Fibroblast of lung (primary cell): ENCODE data around the gene SIK3. TPM values are rescaled to one million over a fixed set of nuclear protein-coding genes. Genes with fewer than 3 reads are reported as not detected.

Experiments
- DNase-seq, 2 donors: peaks; one replicate each; pipeline versions ENCODE4 v3.0.0 to v3.0.0-alpha.2; 2010; ENCODE audit warnings: low read depth in 2 of 2
- H2AFZ ChIP-seq: 2 replicates; pipeline ENCODE4 v1.5.1; 2012; ENCODE audit warnings: low read length, control low read depth, inconsistent platforms
- H3K27ac ChIP-seq: 2 replicates; pipeline ENCODE4 v1.5.1; 2011; ENCODE audit warnings: low read length, control low read depth; ENCODE audit not compliant: insufficient read depth
- H3K27me3 ChIP-seq: 2 replicates; pipeline ENCODE4 v1.5.1; 2011; ENCODE audit warnings: mild to moderate bottlenecking, low read length; ENCODE audit not compliant: control insufficient read depth, insufficient read depth
- H3K36me3 ChIP-seq: 2 replicates; pipeline ENCODE4 v1.5.1; 2011; ENCODE audit warnings: low read length; ENCODE audit not compliant: control insufficient read depth, insufficient read depth
- H3K4me1 ChIP-seq: 2 replicates; pipeline ENCODE4 v1.5.1; 2011; ENCODE audit warnings: low read length; ENCODE audit not compliant: control insufficient read depth, insufficient read depth; ENCODE audit errors: extremely low read depth
- H3K4me2 ChIP-seq: 2 replicates; pipeline ENCODE4 v1.5.1; 2011; ENCODE audit warnings: low read length, control low read depth; ENCODE audit not compliant: insufficient read depth; ENCODE audit errors: extremely low read depth
- H3K4me3 ChIP-seq, 4 experiments: fragments of 200-600 bp in 1 of 4; sonication (generic) in 1 of 4; replicated peaks in 1 of 4; 2 replicates each; pipeline ENCODE4 v1.5.1; 2011 to 2016; ENCODE audit warnings: low read length in 4 of 4, low read depth in 3 of 4, mild to moderate bottlenecking in 3 of 4, control low read depth in 2 of 4, inconsistent platforms in 1 of 4, mixed read lengths in 1 of 4; ENCODE audit not compliant: insufficient read depth in 1 of 4; ENCODE audit errors: control extremely low read depth in 1 of 4
- H3K79me2 ChIP-seq: 2 replicates; pipeline ENCODE4 v1.5.1; 2012; ENCODE audit warnings: mild to moderate bottlenecking, low read length, inconsistent platforms; ENCODE audit not compliant: control insufficient read depth, insufficient read depth
- H3K9ac ChIP-seq: 2 replicates; pipeline ENCODE4 v1.5.1; 2011; ENCODE audit warnings: mild to moderate bottlenecking, low read length, control low read depth; ENCODE audit not compliant: insufficient read depth
- H3K9me3 ChIP-seq: 2 replicates; pipeline ENCODE4 v1.5.1; 2012; ENCODE audit warnings: low read depth, low read length; ENCODE audit not compliant: control insufficient read depth, insufficient read depth
- H4K20me1 ChIP-seq: 2 replicates; pipeline ENCODE4 v1.5.1; 2011; ENCODE audit warnings: low read length; ENCODE audit not compliant: control insufficient read depth, insufficient read depth; ENCODE audit errors: extremely low read depth
- EZH2 ChIP-seq: IDR thresholded peaks from 2 replicates; pipeline ENCODE4 v1.5.1; 2012; ENCODE audit warnings: low read length, control low read depth, mild to moderate bottlenecking; ENCODE audit errors: missing control alignments
- polyA plus RNA-seq, 2 donors: library from polyadenylated mRNA; depleted of rRNA in 1 of 2; stranded (reverse) in 1 of 2; unstranded in 1 of 2; fragments of >200 nt; gene quantifications; 2 replicates each; pipeline ENCODE4 v1.2.1, GENCODE V29; 2011 to 2012; ENCODE audit warnings: missing spikeins in 1 of 2
- total RNA-seq: library from RNA; depleted of rRNA; stranded (reverse); fragments of >200 nt; gene quantifications from 2 replicates; pipeline ENCODE4 v1.2.1, GENCODE V29; 2014
- TF ChIP-seq, protein P1 (sequence below), 2 donors: IDR thresholded peaks in 1 of 2; conservative IDR thresholded peaks in 1 of 2; 1 replicate in 1 of 2; 2 replicates in 1 of 2; pipeline ENCODE4 v1.5.1; 2011 to 2012; ENCODE audit warnings: low read length in 2 of 2, control low read depth in 1 of 2, inconsistent platforms in 1 of 2, low read depth in 1 of 2, mild to moderate bottlenecking in 1 of 2

The SIK3 gene
- total and polyA plus RNA-seq, 2 donors (not counting 1 experiment from before 2014, with no cell fraction given) = 7.1 to 22.8 TPM

DNA sequence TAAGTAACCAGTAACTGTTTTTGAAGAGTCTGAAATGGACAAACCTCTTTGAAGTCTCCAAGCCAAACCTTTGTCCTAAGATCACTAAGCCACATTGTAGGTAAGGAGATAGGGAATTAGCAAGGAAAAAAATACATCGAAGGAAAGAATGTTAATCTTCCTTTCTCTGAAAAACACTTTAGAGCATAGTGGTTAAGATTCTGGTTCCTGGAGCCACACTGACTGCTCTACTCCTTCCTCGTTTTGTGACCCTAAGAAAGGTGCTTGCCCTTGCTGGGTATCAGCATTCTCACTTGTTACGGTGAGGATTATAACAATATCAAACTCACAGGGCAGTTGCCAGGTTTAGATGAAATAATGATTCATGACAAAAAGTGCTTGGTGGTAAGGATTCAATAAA, 104.0 kb downstream of the SIK3 start:
- no peaks in the 10 kb centered on the region for H4K20me1 ChIP-seq
- H3K27ac ChIP-seq = no peak overlapping the region
- no peak for DNase-seq
- no peak for TF ChIP-seq EZH2
- TF ChIP-seq, protein P1, sequence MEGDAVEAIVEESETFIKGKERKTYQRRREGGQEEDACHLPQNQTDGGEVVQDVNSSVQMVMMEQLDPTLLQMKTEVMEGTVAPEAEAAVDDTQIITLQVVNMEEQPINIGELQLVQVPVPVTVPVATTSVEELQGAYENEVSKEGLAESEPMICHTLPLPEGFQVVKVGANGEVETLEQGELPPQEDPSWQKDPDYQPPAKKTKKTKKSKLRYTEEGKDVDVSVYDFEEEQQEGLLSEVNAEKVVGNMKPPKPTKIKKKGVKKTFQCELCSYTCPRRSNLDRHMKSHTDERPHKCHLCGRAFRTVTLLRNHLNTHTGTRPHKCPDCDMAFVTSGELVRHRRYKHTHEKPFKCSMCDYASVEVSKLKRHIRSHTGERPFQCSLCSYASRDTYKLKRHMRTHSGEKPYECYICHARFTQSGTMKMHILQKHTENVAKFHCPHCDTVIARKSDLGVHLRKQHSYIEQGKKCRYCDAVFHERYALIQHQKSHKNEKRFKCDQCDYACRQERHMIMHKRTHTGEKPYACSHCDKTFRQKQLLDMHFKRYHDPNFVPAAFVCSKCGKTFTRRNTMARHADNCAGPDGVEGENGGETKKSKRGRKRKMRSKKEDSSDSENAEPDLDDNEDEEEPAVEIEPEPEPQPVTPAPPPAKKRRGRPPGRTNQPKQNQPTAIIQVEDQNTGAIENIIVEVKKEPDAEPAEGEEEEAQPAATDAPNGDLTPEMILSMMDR (conservative IDR thresholded peaks at IDR 0.05 in 1 of 2, IDR thresholded peaks at IDR 0.05 in 1 of 2; ENCODE audit: low read depth in 1 of 2, low read length in 2 of 2) = no peak
- no peak overlapping the region for H3K4me3 ChIP-seq
- H3K36me3 ChIP-seq = no peaks in the 10 kb centered on the region
- H3K27me3 ChIP-seq = no peaks in the 10 kb centered on the region
- H3K9ac ChIP-seq = no peak overlapping the region
- H2AFZ ChIP-seq = no peak overlapping the region
- H3K79me2 ChIP-seq = peaks cover 4% of the 10 kb centered on the region
- no peaks in the 10 kb centered on the region for H3K9me3 ChIP-seq
- H3K4me1 ChIP-seq = peaks cover 4% of the 10 kb centered on the region
- H3K4me2 ChIP-seq = no peak overlapping the region

DNA sequence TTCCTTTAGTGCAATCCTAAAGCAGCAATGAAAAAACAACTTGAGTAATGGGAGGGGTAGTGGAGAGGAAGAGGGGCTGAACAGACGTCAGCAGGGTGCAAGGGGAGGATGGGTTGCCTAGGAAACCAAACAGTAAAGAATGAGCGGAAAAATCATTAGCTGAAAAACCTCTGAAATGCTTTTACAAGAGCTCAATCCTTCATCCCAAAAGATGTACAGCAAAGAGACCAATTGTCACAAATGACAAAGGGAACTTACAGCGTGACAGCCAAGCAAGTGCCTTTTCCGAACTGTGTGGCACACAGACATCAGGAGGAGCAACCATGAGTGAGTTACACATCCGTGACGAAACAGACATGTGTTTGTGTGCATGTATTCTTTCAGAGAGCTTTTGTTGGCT, 104.6 kb downstream of the SIK3 start:
- Histone ChIP-seq H3K4me3 (no peak overlapping the region), H3K9me3 (no peaks in the 10 kb centered on the region), H3K4me2 (no peak overlapping the region), H3K9ac (no peak overlapping the region), H3K79me2 (peaks cover 4% of the 10 kb centered on the region), H2AFZ (no peak overlapping the region), H3K36me3 (no peaks in the 10 kb centered on the region), H4K20me1 (no peaks in the 10 kb centered on the region), H3K4me1 (peaks cover 4% of the 10 kb centered on the region), H3K27me3 (no peaks in the 10 kb centered on the region), H3K27ac (no peak overlapping the region)
- TF ChIP-seq, protein P1 (conservative IDR thresholded peaks at IDR 0.05 in 1 of 2, IDR thresholded peaks at IDR 0.05 in 1 of 2; ENCODE audit: low read depth in 1 of 2, low read length in 2 of 2) = no peak
- no peak for TF ChIP-seq EZH2
- DNase-seq = peak; percentile 31 to 49

GRCh38 chr11:116991491-116991890, 106.7 kb downstream of the SIK3 start:
- H4K20me1 ChIP-seq = no peaks in the 10 kb centered on the region
- no peak overlapping the region for H3K4me3 ChIP-seq
- no peaks in the 10 kb centered on the region for H3K36me3 ChIP-seq
- H3K27ac ChIP-seq = no peak overlapping the region
- H3K9ac ChIP-seq = no peak overlapping the region
- H3K4me1 ChIP-seq = peaks cover 13% of the 10 kb centered on the region
- DNase-seq = no peak
- H2AFZ ChIP-seq = no peak overlapping the region
- H3K79me2 ChIP-seq = peaks cover 6% of the 10 kb centered on the region
- H3K27me3 ChIP-seq = no peaks in the 10 kb centered on the region
- no peak overlapping the region for H3K4me2 ChIP-seq
- TF ChIP-seq, protein P1 (conservative IDR thresholded peaks at IDR 0.05 in 1 of 2, IDR thresholded peaks at IDR 0.05 in 1 of 2; ENCODE audit: low read depth in 1 of 2, low read length in 2 of 2) = no peak
- no peak for TF ChIP-seq EZH2
- no peaks in the 10 kb centered on the region for H3K9me3 ChIP-seq
